Measurements from ENCODE around the gene SLC2A3.

Gene SLC2A3

DNA sequence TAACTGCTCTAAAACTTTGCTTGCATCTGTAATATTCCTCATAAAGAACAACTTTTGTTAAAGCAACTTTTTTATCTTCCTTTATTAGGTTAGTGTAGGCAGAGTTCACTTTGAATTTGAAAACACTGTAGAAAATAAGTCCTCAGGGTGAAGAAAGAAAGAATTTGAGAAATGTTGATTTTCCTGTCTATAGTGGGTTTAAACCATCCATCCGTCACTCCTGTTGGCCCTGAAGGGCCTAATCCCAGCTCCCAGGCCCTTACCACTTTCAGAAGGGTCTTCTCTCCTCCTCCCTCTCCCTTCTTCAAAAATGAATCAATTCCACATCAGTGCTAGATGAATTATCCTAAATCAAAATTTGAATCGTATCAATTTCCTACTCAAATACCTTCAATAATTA, 4.9 kb upstream of the SLC2A3 start:
- Histone ChIP-seq H3K4me2 (ENCODE audit: low read length) (no peak overlapping the region), H2AFZ (no peak overlapping the region), H3K36me3 (ENCODE audit: control insufficient read depth, insufficient read depth, low read length) (no peaks in the 10 kb centered on the region), H3K9ac (no peak overlapping the region), H3K9me3 (ENCODE audit: control insufficient read depth, low read length) (no peaks in the 10 kb centered on the region), H3K27me3 (ENCODE audit: control insufficient read depth, insufficient read depth, low read length) (no peaks in the 10 kb centered on the region), H3K4me1 (peaks cover 3% of the 10 kb centered on the region), H3K27ac (no peak overlapping the region), H3K4me3 (ENCODE audit: low read depth, low read length) (no peak overlapping the region), H3K79me2 (no peaks in the 10 kb centered on the region)
- TF ChIP-seq, protein P1, sequence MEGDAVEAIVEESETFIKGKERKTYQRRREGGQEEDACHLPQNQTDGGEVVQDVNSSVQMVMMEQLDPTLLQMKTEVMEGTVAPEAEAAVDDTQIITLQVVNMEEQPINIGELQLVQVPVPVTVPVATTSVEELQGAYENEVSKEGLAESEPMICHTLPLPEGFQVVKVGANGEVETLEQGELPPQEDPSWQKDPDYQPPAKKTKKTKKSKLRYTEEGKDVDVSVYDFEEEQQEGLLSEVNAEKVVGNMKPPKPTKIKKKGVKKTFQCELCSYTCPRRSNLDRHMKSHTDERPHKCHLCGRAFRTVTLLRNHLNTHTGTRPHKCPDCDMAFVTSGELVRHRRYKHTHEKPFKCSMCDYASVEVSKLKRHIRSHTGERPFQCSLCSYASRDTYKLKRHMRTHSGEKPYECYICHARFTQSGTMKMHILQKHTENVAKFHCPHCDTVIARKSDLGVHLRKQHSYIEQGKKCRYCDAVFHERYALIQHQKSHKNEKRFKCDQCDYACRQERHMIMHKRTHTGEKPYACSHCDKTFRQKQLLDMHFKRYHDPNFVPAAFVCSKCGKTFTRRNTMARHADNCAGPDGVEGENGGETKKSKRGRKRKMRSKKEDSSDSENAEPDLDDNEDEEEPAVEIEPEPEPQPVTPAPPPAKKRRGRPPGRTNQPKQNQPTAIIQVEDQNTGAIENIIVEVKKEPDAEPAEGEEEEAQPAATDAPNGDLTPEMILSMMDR (IDR thresholded peaks at IDR 0.05), result no peak

GRCh38 chr12:7937833-7938506, 2.0 kb upstream of the SLC2A3 start:
- Histone ChIP-seq H3K27ac (no peak overlapping the region), H3K4me3 (ENCODE audit: low read depth, low read length) (peak overlapping the region; percentile 14), H3K4me1 (peaks cover 3% of the 10 kb centered on the region), H3K36me3 (ENCODE audit: control insufficient read depth, insufficient read depth, low read length) (no peaks in the 10 kb centered on the region), H3K9ac (no peak overlapping the region), H3K9me3 (ENCODE audit: control insufficient read depth, low read length) (no peaks in the 10 kb centered on the region), H3K27me3 (ENCODE audit: control insufficient read depth, insufficient read depth, low read length) (no peaks in the 10 kb centered on the region), H2AFZ (peak overlapping the region; percentile 24), H3K4me2 (ENCODE audit: low read length) (peak overlapping the region; percentile 6), H3K79me2 (no peaks in the 10 kb centered on the region)
- TF ChIP-seq, protein P1 (IDR thresholded peaks at IDR 0.05), result no peak

- Histone ChIP-seq H3K27ac (peak overlapping the region; percentile 73), H3K79me2 (no peaks in the 10 kb centered on the region), H3K9me3 (ENCODE audit: control insufficient read depth, low read length) (no peaks in the 10 kb centered on the region), H3K9ac (no peak overlapping the region), H3K36me3 (ENCODE audit: control insufficient read depth, insufficient read depth, low read length) (no peaks in the 10 kb centered on the region), H3K4me2 (ENCODE audit: low read length) (peak overlapping the region; percentile 35), H2AFZ (no peak overlapping the region), H3K4me1 (peaks cover 3% of the 10 kb centered on the region), H3K4me3 (ENCODE audit: low read depth, low read length) (peak overlapping the region; percentile 48), H3K27me3 (ENCODE audit: control insufficient read depth, insufficient read depth, low read length) (no peaks in the 10 kb centered on the region)
- TF ChIP-seq, protein P1 (IDR thresholded peaks at IDR 0.05), result no peak
These were observed 996 bp downstream of the SLC2A3 start for GRCh38 chr12:7934889-7935492.

DNA sequence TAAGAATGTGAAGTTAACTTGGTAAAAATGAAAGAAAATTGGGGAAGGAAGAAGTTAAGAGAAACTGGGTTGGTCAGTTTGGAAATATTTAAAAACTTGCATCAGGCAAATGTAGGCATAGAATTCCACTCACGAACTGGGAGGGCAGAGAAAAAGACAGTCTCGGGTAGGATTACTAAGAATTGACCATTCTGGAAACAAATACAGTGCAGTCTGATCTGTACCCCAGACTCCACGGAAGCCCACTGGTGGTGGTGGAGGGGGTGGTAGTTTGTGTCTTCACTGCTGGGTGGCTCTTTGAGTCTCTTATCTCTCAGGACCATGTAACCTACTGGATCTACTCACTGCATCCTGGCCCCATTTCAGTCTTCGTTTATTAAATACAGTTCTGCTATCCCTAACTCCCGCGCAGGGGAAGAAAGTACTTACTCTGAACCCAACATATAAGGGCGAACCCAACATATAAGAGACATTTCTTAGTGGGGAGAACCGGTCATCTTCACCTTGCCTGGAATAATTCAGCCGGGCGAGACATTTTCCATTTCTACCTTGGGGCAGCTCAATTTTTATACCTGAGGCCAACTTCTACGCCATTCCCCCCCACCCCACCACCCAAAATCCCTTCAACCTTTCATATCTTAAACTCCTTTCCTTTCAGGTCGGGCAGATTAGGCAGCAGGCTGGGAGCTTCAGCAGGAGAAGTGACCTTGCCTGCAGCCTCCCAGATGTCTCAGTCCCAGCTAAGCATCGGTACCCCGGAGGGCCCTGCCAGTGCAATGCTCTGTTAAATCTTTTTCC, 1.7 kb downstream of the SLC2A3 start:
- Histone ChIP-seq H3K27me3 (ENCODE audit: control insufficient read depth, insufficient read depth, low read length) (no peaks in the 10 kb centered on the region), H3K4me2 (ENCODE audit: low read length) (peak overlapping the region; percentile 37), H3K79me2 (no peaks in the 10 kb centered on the region), H3K9me3 (ENCODE audit: control insufficient read depth, low read length) (no peaks in the 10 kb centered on the region), H3K9ac (no peak overlapping the region), H3K4me1 (peaks cover 3% of the 10 kb centered on the region), H2AFZ (peak overlapping the region; percentile 17), H3K36me3 (ENCODE audit: control insufficient read depth, insufficient read depth, low read length) (no peaks in the 10 kb centered on the region), H3K4me3 (ENCODE audit: low read depth, low read length) (peak overlapping the region; percentile 48), H3K27ac (peak overlapping the region; percentile 73)
- TF ChIP-seq, protein P1 (IDR thresholded peaks at IDR 0.05), result no peak
